BE2C (cell line): Measurements from ENCODE around the gene LINGO3.

ENCODE experiments used
- DNase-seq: peaks from one replicate; pipeline ENCODE4 v3.0.0-alpha.2; 2020
- H3K27me3 ChIP-seq: fragments of 250-450 bp; sonication (Bioruptor Pico); 2 replicates; pipeline ENCODE4 v1.5.1; 2020; ENCODE audit warnings: mild to moderate bottlenecking
- H3K36me3 ChIP-seq: fragments of 250-450 bp; sonication (Bioruptor Pico); 2 replicates; pipeline ENCODE4 v1.5.1; 2020; ENCODE audit warnings: mild to moderate bottlenecking
- H3K4me1 ChIP-seq: fragments of 250-450 bp; sonication (Bioruptor Pico); 2 replicates; pipeline ENCODE4 v1.5.1; 2020
- H3K4me3 ChIP-seq: 2 replicates; pipeline ENCODE4 v1.5.1; 2011; ENCODE audit warnings: low read depth, low read length
- H3K9me3 ChIP-seq: fragments of 250-450 bp; sonication (Bioruptor Pico); 2 replicates; pipeline ENCODE4 v1.5.1; 2020
- TF ChIP-seq, protein P1 (sequence below): IDR thresholded peaks from 2 replicates; pipeline ENCODE4 v1.5.1; 2012; ENCODE audit warnings: mild to moderate bottlenecking, low read depth, low read length

LINGO3 gene

GRCh38 chr19:2277138-2277537, 30.8 kb downstream of the LINGO3 start:
- TF ChIP-seq, protein P1, sequence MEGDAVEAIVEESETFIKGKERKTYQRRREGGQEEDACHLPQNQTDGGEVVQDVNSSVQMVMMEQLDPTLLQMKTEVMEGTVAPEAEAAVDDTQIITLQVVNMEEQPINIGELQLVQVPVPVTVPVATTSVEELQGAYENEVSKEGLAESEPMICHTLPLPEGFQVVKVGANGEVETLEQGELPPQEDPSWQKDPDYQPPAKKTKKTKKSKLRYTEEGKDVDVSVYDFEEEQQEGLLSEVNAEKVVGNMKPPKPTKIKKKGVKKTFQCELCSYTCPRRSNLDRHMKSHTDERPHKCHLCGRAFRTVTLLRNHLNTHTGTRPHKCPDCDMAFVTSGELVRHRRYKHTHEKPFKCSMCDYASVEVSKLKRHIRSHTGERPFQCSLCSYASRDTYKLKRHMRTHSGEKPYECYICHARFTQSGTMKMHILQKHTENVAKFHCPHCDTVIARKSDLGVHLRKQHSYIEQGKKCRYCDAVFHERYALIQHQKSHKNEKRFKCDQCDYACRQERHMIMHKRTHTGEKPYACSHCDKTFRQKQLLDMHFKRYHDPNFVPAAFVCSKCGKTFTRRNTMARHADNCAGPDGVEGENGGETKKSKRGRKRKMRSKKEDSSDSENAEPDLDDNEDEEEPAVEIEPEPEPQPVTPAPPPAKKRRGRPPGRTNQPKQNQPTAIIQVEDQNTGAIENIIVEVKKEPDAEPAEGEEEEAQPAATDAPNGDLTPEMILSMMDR = no peak

DNA sequence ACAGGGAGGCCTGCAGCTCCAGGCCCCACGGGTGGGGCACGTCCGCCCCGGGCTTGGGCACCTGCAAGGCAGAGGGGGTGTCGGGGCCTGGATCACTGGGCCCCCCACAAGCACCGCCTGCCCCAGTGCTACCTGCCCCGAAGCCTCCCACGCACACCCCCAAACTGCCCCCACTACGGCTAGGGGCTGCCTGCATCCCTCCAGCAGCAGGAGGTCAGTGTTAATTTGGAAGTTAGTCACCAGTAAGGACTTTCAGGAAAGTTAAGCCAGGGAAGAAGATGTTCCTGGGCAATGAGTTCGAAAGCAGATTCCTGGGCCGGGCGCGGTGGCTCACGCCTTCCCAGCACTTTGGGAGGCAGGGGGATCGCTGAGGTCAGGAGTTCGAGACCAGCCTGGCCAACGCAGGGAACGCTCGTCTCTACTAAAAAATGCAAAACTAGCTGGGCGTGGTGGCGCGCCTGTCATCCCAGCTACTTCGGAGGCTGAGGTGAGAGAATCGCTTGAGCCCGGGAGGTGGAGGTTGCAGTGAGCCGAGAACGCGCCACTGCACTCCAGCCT, 31.4 kb downstream of the LINGO3 start:
- no peak for DNase-seq
- TF ChIP-seq, protein P1 = no peak
- peaks cover 7% of the 10 kb centered on the region for H3K4me1 ChIP-seq
- H3K9me3 ChIP-seq = no peaks in the 10 kb centered on the region
- H3K36me3 ChIP-seq = peaks cover 24% of the 10 kb centered on the region
- H3K27me3 ChIP-seq = no peaks in the 10 kb centered on the region
- no peak overlapping the region for H3K4me3 ChIP-seq

More at GRCh38 chr19:2277138-2277537, 30.8 kb downstream of the LINGO3 start:
- H3K4me3 ChIP-seq = no peak overlapping the region
- H3K27me3 ChIP-seq = no peaks in the 10 kb centered on the region
- DNase-seq = no peak
- peaks cover 18% of the 10 kb centered on the region for H3K36me3 ChIP-seq
- peaks cover 4% of the 10 kb centered on the region; the same call in 1 of the 2 replicates for H3K4me1 ChIP-seq
- H3K9me3 ChIP-seq = no peaks in the 10 kb centered on the region

DNA sequence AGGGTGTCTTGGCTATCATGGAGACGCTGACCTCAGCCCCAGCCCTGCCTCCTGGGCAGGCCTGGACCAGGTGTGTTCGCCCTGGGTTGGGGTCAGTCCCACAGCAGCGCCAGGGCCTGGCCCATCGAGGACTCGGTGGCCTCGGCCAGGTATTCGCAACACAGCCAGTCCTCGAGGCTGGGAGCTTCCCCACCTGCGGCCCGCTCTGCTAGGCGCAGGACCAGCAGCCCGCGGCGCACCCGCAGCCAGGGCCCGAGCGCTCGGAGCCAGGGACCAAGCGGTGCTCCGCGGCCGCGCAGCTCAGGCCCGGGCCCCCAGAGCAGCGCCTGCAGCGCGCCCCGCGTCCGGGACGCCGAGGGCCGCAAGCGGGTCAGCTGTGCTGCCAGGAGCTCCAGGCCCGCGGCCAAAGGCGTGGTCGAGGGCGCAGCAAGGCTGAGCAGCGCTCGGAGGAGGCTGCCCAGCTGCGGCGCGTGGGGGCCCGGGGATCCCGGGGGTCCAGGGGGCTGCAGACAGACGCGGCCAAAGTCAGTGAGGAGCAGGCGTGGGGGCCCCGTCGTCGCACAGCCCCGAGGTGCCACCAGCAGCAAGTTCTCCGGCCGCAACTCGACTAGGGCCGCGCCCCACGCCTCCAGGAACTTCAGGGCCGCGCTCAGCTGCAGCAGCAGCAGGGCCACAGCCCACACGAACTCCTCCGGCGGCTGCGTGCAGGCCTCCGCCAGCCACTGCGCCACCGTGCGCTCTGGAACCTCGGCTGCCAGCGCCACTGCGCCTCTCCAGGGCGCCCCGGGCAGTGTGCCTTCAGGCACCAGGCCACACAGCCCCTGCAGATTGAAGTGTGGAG, 32.1 kb downstream of the LINGO3 start:
- H3K4me1 ChIP-seq = peaks cover 7% of the 10 kb centered on the region
- no peaks in the 10 kb centered on the region for H3K27me3 ChIP-seq
- H3K4me3 ChIP-seq = no peak overlapping the region
- TF ChIP-seq, protein P1 = no peak
- H3K9me3 ChIP-seq = no peaks in the 10 kb centered on the region
- DNase-seq = no peak
- peaks cover 31% of the 10 kb centered on the region for H3K36me3 ChIP-seq

- H3K27me3 ChIP-seq = no peaks in the 10 kb centered on the region
- TF ChIP-seq, protein P1 = peak; percentile 85
- no peaks in the 10 kb centered on the region for H3K9me3 ChIP-seq
- H3K4me3 ChIP-seq = no peak overlapping the region
- peak; percentile 87 for DNase-seq
- H3K36me3 ChIP-seq = peaks cover 35% of the 10 kb centered on the region
- H3K4me1 ChIP-seq = peaks cover 7% of the 10 kb centered on the region
Observed at GRCh38 chr19:2274931-2275535, 32.9 kb downstream of the LINGO3 start.

GRCh38 chr19:2274185-2274711, 33.7 kb downstream of the LINGO3 start:
- Histone ChIP-seq H3K4me3 (0 out of 2 replicates have a peak overlapping the region, but pooled peaks have one; percentile 19), H3K9me3 (no peaks in the 10 kb centered on the region), H3K36me3 (peaks cover 39% of the 10 kb centered on the region), H3K4me1 (peaks cover 7% of the 10 kb centered on the region), H3K27me3 (no peaks in the 10 kb centered on the region)
- DNase-seq = no peak
- TF ChIP-seq, protein P1 = no peak
